ENCODE data around the gene ITGAX. TPM values are rescaled to one million over a fixed set of nuclear protein-coding genes. Genes with fewer than 3 reads are reported as not detected.

Gene ITGAX
- total RNA-seq, 2 experiments from 2014 or later = 22.7 to 25.0 TPM

DNA sequence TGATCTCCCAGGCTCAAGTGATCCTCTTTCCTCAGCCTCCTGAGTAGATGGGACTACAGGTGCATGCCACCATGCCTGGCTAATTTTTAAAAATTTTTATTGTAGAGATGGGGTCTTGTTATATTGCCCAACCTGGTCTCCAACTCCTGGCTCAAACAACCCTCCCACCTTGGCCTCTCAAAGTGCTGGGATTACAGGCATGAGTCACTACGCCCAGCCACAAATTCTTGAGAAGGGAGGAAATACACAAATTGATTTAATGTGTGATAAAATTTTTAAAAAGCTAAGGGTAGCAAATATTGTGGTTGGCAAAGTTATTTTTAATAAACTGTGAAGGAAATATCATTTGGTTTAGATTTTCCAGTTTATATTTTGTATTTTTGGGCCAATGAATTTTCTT, 47.7 kb downstream of the ITGAX start:
- no peak for DNase-seq
- ATAC-seq = no peak
- H3K27me3 Mint-ChIP-seq (ENCODE audit: low read depth) = no peaks in the 10 kb centered on the region
- peaks cover 12% of the 10 kb centered on the region for H3K9me3 Mint-ChIP-seq (ENCODE audit: insufficient read depth)
- POLR2A ChIA-PET = no interaction called here
- peaks cover 64% of the 10 kb centered on the region for H3K4me1 Mint-ChIP-seq (ENCODE audit: low read depth)
- H3K27ac Mint-ChIP-seq = peak overlapping the region; percentile 52
- no peak overlapping the region for H3K4me3 Mint-ChIP-seq
- peaks cover 24% of the 10 kb centered on the region for H3K36me3 Mint-ChIP-seq (ENCODE audit: low read depth)
- CTCF ChIA-PET = interaction anchor here (0.6 to 1.7 kb wide), 3 partner anchors 20 to 42 kb away, joined by 3 to 5 read pairs (median 3); partner anchors contain the start of gene ZNF843

DNA sequence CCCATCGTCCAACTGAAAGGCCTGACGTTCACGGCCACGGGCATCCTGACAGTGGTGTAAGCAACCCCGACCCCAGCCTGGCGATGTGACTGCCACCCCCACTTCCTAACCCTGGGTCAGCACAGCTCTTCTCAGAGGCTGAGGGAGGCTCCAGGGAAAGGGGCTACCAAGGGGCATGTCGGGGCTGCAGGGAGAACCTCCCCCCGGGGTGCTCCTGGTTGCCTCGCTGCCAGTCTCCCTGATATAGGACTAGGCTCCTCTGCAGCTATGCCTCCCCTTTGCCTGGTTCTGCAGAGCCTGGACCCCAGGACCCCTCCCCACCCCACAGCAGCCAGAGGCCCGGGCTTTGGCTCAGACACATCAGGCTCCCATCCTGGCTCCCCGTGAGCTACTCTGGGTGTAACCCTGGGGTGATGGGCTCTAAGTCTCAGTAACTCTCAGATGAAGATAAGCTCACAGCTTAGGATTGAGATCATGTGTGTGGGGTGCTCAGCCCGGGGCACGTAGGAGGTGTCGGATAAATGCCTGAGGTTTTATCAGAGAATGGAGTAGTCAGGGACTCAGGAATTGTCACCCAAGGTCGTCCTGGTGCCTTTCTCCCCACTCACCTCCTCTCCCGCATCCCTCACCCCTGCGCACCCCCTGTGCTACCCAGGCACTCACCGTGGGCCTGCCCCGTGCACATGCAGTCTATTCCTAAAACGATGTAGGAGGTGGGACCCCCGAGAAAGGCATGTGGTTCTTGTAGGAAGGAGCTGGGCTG, 48.8 kb downstream of the ITGAX start:
- no peak for DNase-seq
- Mint-ChIP-seq H3K27me3 (ENCODE audit: low read depth) (no peaks in the 10 kb centered on the region), H3K27ac (no peak overlapping the region), H3K4me1 (ENCODE audit: low read depth) (peaks cover 60% of the 10 kb centered on the region), H3K36me3 (ENCODE audit: low read depth) (peaks cover 18% of the 10 kb centered on the region), H3K9me3 (ENCODE audit: insufficient read depth) (peaks cover 8% of the 10 kb centered on the region), H3K4me3 (no peak overlapping the region)
- ChIA-PET POLR2A (no interaction called here), CTCF (interaction anchor here (1.7 kb wide), 1 partner anchor 39 kb away, joined by 5 read pairs; the partner anchor contains the start of gene ZNF843)
- no peak for ATAC-seq

- DNase-seq = no peak
- no peak overlapping the region for H3K4me3 Mint-ChIP-seq
- H3K9me3 Mint-ChIP-seq (ENCODE audit: insufficient read depth) = peaks cover 7% of the 10 kb centered on the region
- H3K27me3 Mint-ChIP-seq (ENCODE audit: low read depth) = no peaks in the 10 kb centered on the region
- ATAC-seq = no peak
- ChIA-PET CTCF (no interaction called here), POLR2A (no interaction called here)
- peaks cover 10% of the 10 kb centered on the region for H3K36me3 Mint-ChIP-seq (ENCODE audit: low read depth)
- H3K27ac Mint-ChIP-seq = no peak overlapping the region
- H3K4me1 Mint-ChIP-seq (ENCODE audit: low read depth) = peaks cover 55% of the 10 kb centered on the region
Observed at GRCh38 chr16:31404353-31405064, 49.5 kb downstream of the ITGAX start.

DNA sequence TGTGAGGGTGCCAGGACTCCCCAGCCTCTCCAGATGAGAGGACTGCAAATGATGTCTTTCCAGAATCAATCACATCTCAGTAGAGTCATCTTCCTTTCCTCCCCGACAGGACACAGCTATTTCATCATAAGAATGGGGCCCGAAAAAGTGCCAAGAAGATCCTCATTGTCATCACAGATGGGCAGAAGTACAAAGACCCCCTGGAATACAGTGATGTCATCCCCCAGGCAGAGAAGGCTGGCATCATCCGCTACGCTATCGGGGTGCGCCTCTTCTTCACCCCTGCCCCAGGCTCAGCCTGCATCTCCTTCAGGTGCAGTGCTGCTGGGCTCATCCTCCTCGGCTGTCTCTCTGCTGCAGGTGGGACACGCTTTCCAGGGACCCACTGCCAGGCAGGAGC, 52.4 kb downstream of the ITGAX start:
- CTCF ChIA-PET = no interaction called here
- Mint-ChIP-seq H3K4me1 (ENCODE audit: low read depth) (peaks cover 30% of the 10 kb centered on the region), H3K36me3 (ENCODE audit: low read depth) (peaks cover 2% of the 10 kb centered on the region), H3K9me3 (ENCODE audit: insufficient read depth) (no peaks in the 10 kb centered on the region), H3K27me3 (ENCODE audit: low read depth) (no peaks in the 10 kb centered on the region), H3K27ac (no peak overlapping the region), H3K4me3 (no peak overlapping the region)
- DNase-seq (no peak), ATAC-seq (no peak)
- POLR2A ChIA-PET = interaction anchor here (1.2 kb wide), 1 partner anchor 9 kb away, joined by 3 read pairs; no protein-coding TSS in a partner anchor

DNA sequence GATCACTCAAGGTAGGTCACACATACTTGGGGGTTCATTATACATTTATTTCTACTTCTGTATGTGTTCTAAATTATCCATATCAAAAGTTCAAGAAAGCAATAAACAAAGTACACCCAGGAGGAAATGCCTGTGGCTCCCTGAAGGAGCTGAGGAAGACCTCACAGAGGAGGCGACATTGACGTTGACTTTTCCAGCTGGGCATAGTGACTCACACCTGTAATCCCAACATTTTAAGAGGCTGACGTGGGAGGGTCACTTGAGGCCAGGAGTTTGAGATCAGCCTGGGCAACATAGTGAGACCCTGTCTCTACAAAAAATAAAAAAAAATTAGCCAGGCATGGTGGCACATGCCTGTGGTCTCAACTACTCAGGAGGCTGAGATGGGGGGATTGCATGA, 54.5 kb downstream of the ITGAX start:
- Mint-ChIP-seq H3K27me3 (ENCODE audit: low read depth) (no peaks in the 10 kb centered on the region), H3K36me3 (ENCODE audit: low read depth) (peaks cover 2% of the 10 kb centered on the region), H3K9me3 (ENCODE audit: insufficient read depth) (no peaks in the 10 kb centered on the region), H3K4me1 (ENCODE audit: low read depth) (peaks cover 25% of the 10 kb centered on the region), H3K4me3 (no peak overlapping the region), H3K27ac (no peak overlapping the region)
- DNase-seq = no peak
- ChIA-PET POLR2A (no interaction called here), CTCF (no interaction called here)
- ATAC-seq = no peak

DNA sequence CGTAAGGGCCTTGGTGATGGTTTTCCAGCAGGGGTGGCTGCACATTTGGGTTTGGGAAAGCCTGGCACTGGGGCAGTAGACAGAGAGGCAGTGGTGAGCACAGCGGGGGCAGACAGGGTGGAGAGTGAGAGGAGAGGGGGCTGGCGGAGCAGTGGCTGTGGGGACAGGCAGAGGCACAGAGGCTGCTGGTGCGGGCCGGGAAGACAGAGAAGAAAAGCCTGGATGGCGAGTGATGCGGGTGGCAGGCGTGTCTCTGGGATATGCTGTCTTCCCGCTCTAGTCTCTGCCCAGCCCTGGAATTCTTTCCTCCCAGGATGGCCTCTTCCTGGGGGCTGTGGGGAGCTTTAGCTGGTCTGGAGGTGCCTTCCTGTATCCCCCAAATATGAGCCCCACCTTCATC, 55.1 kb downstream of the ITGAX start:
- H3K27me3 Mint-ChIP-seq (ENCODE audit: low read depth) = no peaks in the 10 kb centered on the region
- no peak for DNase-seq
- H3K36me3 Mint-ChIP-seq (ENCODE audit: low read depth) = peaks cover 2% of the 10 kb centered on the region
- POLR2A ChIA-PET = no interaction called here
- no peak overlapping the region for H3K4me3 Mint-ChIP-seq
- CTCF ChIA-PET = no interaction called here
- no peak overlapping the region for H3K27ac Mint-ChIP-seq
- H3K4me1 Mint-ChIP-seq (ENCODE audit: low read depth) = peaks cover 30% of the 10 kb centered on the region
- no peaks in the 10 kb centered on the region for H3K9me3 Mint-ChIP-seq (ENCODE audit: insufficient read depth)
- no peak for ATAC-seq

DNA sequence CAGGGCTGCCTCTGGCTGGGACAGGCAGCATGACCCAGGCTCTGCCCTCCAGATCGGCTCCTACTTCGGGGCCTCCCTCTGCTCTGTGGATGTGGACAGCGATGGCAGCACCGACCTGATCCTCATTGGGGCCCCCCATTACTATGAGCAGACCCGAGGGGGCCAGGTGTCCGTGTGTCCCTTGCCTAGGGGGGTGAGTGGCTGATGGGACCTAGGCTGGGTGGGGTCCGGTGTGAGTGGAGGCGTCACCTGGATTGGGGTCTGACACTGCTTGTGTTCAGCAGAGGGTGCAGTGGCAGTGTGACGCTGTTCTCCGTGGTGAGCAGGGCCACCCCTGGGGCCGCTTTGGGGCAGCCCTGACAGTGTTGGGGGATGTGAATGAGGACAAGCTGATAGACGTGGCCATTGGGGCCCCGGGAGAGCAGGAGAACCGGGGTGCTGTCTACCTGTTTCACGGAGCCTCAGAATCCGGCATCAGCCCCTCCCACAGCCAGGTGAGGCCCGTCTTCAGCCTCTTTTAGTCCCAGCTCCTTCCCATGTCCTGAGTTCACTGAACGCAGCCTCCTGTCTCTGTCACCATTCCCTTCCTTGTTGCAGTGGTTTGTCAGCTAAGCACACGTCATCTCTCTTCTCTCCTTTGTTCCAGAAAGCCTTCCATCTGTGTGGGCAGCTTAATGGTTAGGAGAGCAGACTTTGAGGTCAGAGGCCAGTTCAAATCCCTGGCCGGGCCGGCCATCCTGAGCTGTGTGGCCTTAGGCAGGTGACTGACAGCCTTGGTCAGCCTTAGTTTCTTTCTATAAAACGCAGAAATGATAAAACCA, 56.3 kb downstream of the ITGAX start:
- Mint-ChIP-seq H3K4me1 (ENCODE audit: low read depth) (peaks cover 42% of the 10 kb centered on the region), H3K27ac (no peak overlapping the region), H3K36me3 (ENCODE audit: low read depth) (peaks cover 3% of the 10 kb centered on the region), H3K9me3 (ENCODE audit: insufficient read depth) (no peaks in the 10 kb centered on the region), H3K27me3 (ENCODE audit: low read depth) (no peaks in the 10 kb centered on the region), H3K4me3 (no peak overlapping the region)
- DNase-seq (no peak), ATAC-seq (no peak)
- CTCF ChIA-PET = no interaction called here
- POLR2A ChIA-PET = no interaction called here

DNA sequence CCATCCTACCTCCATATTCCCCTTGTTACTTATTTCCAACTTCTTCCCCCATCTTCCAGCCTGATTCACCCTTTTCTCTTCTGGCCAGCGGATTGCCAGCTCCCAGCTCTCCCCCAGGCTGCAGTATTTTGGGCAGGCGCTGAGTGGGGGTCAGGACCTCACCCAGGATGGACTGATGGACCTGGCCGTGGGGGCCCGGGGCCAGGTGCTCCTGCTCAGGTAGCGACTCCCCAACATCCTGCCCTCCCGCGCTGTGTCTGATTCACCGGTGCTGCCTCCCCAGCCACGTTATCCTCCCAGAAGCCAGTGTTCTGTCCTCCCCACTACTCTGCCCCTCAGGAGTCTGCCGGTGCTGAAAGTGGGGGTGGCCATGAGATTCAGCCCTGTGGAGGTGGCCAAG, 57.8 kb downstream of the ITGAX start:
- no peak overlapping the region for H3K27ac Mint-ChIP-seq
- H3K4me1 Mint-ChIP-seq (ENCODE audit: low read depth) = peaks cover 53% of the 10 kb centered on the region
- DNase-seq (no peak), ATAC-seq (no peak)
- H3K27me3 Mint-ChIP-seq (ENCODE audit: low read depth) = no peaks in the 10 kb centered on the region
- ChIA-PET POLR2A (no interaction called here), CTCF (no interaction called here)
- peaks cover 3% of the 10 kb centered on the region for H3K9me3 Mint-ChIP-seq (ENCODE audit: insufficient read depth)
- H3K36me3 Mint-ChIP-seq (ENCODE audit: low read depth) = peaks cover 8% of the 10 kb centered on the region
- no peak overlapping the region for H3K4me3 Mint-ChIP-seq

DNA sequence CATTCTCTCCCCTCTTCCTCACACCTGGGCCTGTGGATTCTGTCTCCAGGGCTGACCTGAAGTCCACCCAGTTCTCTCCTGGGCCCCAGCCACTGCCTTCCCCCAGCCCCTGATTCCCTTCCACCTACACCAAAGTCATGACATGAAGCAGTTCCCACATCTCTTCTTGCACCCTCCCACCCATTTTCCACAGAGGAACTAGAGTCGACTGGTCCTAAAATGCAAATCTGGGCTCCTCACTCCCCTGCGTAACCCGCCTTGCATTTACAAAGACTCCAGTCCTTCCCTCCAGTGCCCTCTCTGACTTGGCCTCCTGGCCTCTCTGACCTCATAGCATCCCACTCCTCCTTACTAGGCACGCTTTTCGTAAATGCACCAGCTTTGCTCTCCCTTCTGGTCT, 58.4 kb downstream of the ITGAX start:
- peaks cover 3% of the 10 kb centered on the region for H3K9me3 Mint-ChIP-seq (ENCODE audit: insufficient read depth)
- peaks cover 59% of the 10 kb centered on the region for H3K4me1 Mint-ChIP-seq (ENCODE audit: low read depth)
- H3K36me3 Mint-ChIP-seq (ENCODE audit: low read depth) = peaks cover 14% of the 10 kb centered on the region
- CTCF ChIA-PET = no interaction called here
- POLR2A ChIA-PET = no interaction called here
- ATAC-seq (no peak), DNase-seq (no peak)
- no peak overlapping the region for H3K4me3 Mint-ChIP-seq
- no peaks in the 10 kb centered on the region for H3K27me3 Mint-ChIP-seq (ENCODE audit: low read depth)
- H3K27ac Mint-ChIP-seq = no peak overlapping the region

DNA sequence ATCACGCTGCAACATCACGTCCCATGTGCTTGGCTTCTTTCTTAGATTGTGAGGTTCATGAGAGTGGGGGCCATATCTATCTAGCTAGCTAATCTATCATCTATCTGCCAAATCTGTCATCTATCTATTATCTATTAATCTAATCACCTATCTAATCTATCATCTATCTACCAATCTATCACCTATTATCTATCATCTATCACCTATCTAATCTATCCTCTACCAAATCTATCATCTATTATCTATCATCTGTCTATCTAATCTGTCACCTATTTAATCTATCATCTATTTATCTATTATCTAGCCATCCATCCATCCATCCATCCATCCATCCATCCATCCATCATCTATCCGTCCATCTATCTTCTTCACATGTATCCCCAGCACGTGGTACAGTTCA, 59.0 kb downstream of the ITGAX start:
- H3K4me3 Mint-ChIP-seq = no peak overlapping the region
- ChIA-PET CTCF (no interaction called here), POLR2A (no interaction called here)
- no peak overlapping the region for H3K27ac Mint-ChIP-seq
- H3K9me3 Mint-ChIP-seq (ENCODE audit: insufficient read depth) = peaks cover 3% of the 10 kb centered on the region
- H3K36me3 Mint-ChIP-seq (ENCODE audit: low read depth) = peaks cover 13% of the 10 kb centered on the region
- no peak for DNase-seq
- no peak for ATAC-seq
- H3K27me3 Mint-ChIP-seq (ENCODE audit: low read depth) = no peaks in the 10 kb centered on the region
- peaks cover 58% of the 10 kb centered on the region for H3K4me1 Mint-ChIP-seq (ENCODE audit: low read depth)

- peak; percentile 73 for DNase-seq
- Mint-ChIP-seq H3K9me3 (ENCODE audit: insufficient read depth) (peaks cover 3% of the 10 kb centered on the region), H3K4me1 (ENCODE audit: low read depth) (peaks cover 60% of the 10 kb centered on the region), H3K4me3 (peak overlapping the region; percentile 16), H3K27ac (peak overlapping the region; percentile 80), H3K36me3 (ENCODE audit: low read depth) (peaks cover 13% of the 10 kb centered on the region), H3K27me3 (ENCODE audit: low read depth) (no peaks in the 10 kb centered on the region)
- POLR2A ChIA-PET = no interaction called here
- CTCF ChIA-PET = interaction anchor here (2.4 to 2.6 kb wide), 2 partner anchors 29 to 32 kb away, joined by 6 to 14 read pairs; no protein-coding TSS in a partner anchor
- ATAC-seq = peak; percentile 70
Observed at GRCh38 chr16:31414706-31415105, 59.7 kb downstream of the ITGAX start.

GRCh38 chr16:31416371-31416770, 61.4 kb downstream of the ITGAX start:
- Mint-ChIP-seq H3K4me1 (ENCODE audit: low read depth) (peaks cover 75% of the 10 kb centered on the region), H3K36me3 (ENCODE audit: low read depth) (peaks cover 17% of the 10 kb centered on the region), H3K27ac (no peak overlapping the region), H3K27me3 (ENCODE audit: low read depth) (no peaks in the 10 kb centered on the region), H3K4me3 (no peak overlapping the region), H3K9me3 (ENCODE audit: insufficient read depth) (peaks cover 3% of the 10 kb centered on the region)
- ATAC-seq (no peak), DNase-seq (no peak)
- POLR2A ChIA-PET = interaction anchor here (0.9 kb wide), 1 partner anchor 9 kb away, joined by 3 read pairs; no protein-coding TSS in a partner anchor
- CTCF ChIA-PET = interaction anchor here (0.9 to 2.6 kb wide), 3 partner anchors 27 to 43 kb away, joined by 3 to 14 read pairs (median 6); partner anchors contain the start of gene ARMC5

Data from activated CD8-positive, alpha-beta T cell treated with anti-CD3 and anti-CD28 coated beads, Interleukin-2, amount 10 ng/mL, durations not matched to agents 7 days and 5 days (primary cell).